GM12878 (cell line): ENCODE measurements around the gene TLX2. TPM values are rescaled to one million over a fixed set of nuclear protein-coding genes. Genes with fewer than 3 reads are reported as not detected.

Source experiments
- BMI1 ChIP-seq: fragments of 450-650 bp; IDR thresholded peaks from 2 replicates; pipeline ENCODE4 v1.6.1; 2016; ENCODE audit warnings: mild to moderate bottlenecking, moderate library complexity, borderline replicate concordance
- CBFB ChIP-seq: IDR thresholded peaks from 2 replicates; pipeline ENCODE4 v1.6.1; 2016; ENCODE audit warnings: antibody characterized with exemption, low read depth
- CBX5 ChIP-seq: sonication (generic); IDR thresholded peaks from 2 replicates; pipeline ENCODE4 v1.6.1; 2016; ENCODE audit warnings: low read depth, moderate library complexity, mild to moderate bottlenecking, inconsistent platforms
- CHD2 ChIP-seq: IDR thresholded peaks from 2 replicates; pipeline ENCODE4 v1.6.1; 2011; ENCODE audit warnings: low read depth, low read length, improper control_type of control experiment, borderline replicate concordance
- EED ChIP-seq: sonication (generic); IDR thresholded peaks from 2 replicates; pipeline ENCODE4 v1.6.1; 2016; ENCODE audit warnings: antibody characterized with exemption, low read depth
- GATAD2B ChIP-seq: fragments of 450-650 bp; conservative IDR thresholded peaks from 2 replicates; pipeline ENCODE4 v1.6.1; 2017; ENCODE audit warnings: low read depth, mild to moderate bottlenecking, moderate library complexity
- NFYA ChIP-seq: IDR thresholded peaks from 2 replicates; pipeline ENCODE4 v1.6.1; 2011; ENCODE audit warnings: low read depth, mild to moderate bottlenecking, low read length, improper control_type of control experiment, borderline replicate concordance
- PAX5 ChIP-seq: IDR thresholded peaks from 2 replicates; pipeline ENCODE4 v1.6.1; 2011; ENCODE audit warnings: low read depth, low read length, borderline replicate concordance
- RFX5 ChIP-seq: IDR thresholded peaks from 2 replicates; pipeline ENCODE4 v1.6.1; 2011; ENCODE audit warnings: low read depth, low read length, improper control_type of control experiment
- SIX5 ChIP-seq: IDR thresholded peaks from 2 replicates; pipeline ENCODE4 v1.6.1; 2011; ENCODE audit warnings: mild to moderate bottlenecking, low read depth, low read length, moderate library complexity; ENCODE audit not compliant: severe bottlenecking
- SREBF1 ChIP-seq: IDR thresholded peaks from 2 replicates; pipeline ENCODE4 v1.6.1; 2012; ENCODE audit warnings: mild to moderate bottlenecking, low read length
- SUPT20H ChIP-seq: IDR thresholded peaks from 2 replicates; pipeline ENCODE4 v1.6.1; 2011; ENCODE audit warnings: low read depth, mild to moderate bottlenecking, low read length, moderate library complexity, borderline replicate concordance; ENCODE audit not compliant: control insufficient read depth
- TAF1 ChIP-seq: IDR thresholded peaks from 2 replicates; pipeline ENCODE4 v1.6.1; 2011; ENCODE audit warnings: mild to moderate bottlenecking, low read depth, low read length, borderline replicate concordance
- TARDBP ChIP-seq: IDR thresholded peaks from 2 replicates; pipeline ENCODE4 v1.6.1; 2016; ENCODE audit warnings: borderline replicate concordance
- TCF12 ChIP-seq: IDR thresholded peaks from 2 replicates; pipeline ENCODE4 v1.6.1; 2011; ENCODE audit warnings: low read depth, mild to moderate bottlenecking, low read length
- ZNF217 ChIP-seq: fragments of 450-650 bp; IDR thresholded peaks from 2 replicates; pipeline ENCODE4 v1.6.1; 2017; ENCODE audit warnings: antibody characterized with exemption, mild to moderate bottlenecking
- polyA plus RNA-seq, 11 experiments: library from polyadenylated mRNA; depleted of rRNA in 4 of 11; unstranded in 6 of 11; stranded (reverse) in 5 of 11; fragments of >200 nt; fragmentation: Nextera tagmentation in 4 of 11; fragmentation: Illumina TruSeq in 1 of 11; extraction: Ambion mirVana in 4 of 11; extraction: Trizol in 1 of 11; gene quantifications; 1 replicate in 1 of 11; 2 replicates in 10 of 11; pipeline versions ENCODE4 v1.2.1 to v1.2.3, GENCODE V29; 2011 to 2016; ENCODE audit warnings: inconsistent platforms in 2 of 11, missing spikeins in 2 of 11, low read depth in 1 of 11
- total RNA-seq, 4 experiments: library from RNA; depleted of rRNA in 3 of 4; stranded (reverse); fragments of >200 nt in 3 of 4; fragmentation: Illumina TruSeq in 1 of 4; extraction: Trizol in 1 of 4; gene quantifications; 2 replicates each; pipeline versions ENCODE4 v1.2.1 to v1.2.3, GENCODE V29; 2013 to 2021
- TF ChIP-seq, protein P1 (sequence below): fragments of 450-650 bp; IDR thresholded peaks from 2 replicates; pipeline ENCODE4 v1.6.1; 2016; ENCODE audit warnings: mild to moderate bottlenecking
- TF ChIP-seq, protein P2 (sequence below): fragments of 450-650 bp; IDR thresholded peaks from 2 replicates; pipeline ENCODE4 v1.6.1; 2014; ENCODE audit warnings: mild to moderate bottlenecking
- TF ChIP-seq, protein P3 (sequence below): fragments of 450-650 bp; IDR thresholded peaks from 2 replicates; pipeline ENCODE4 v1.6.1; 2017; ENCODE audit warnings: mild to moderate bottlenecking, low read depth, inconsistent platforms; ENCODE audit not compliant: poor library complexity, severe bottlenecking
- TF ChIP-seq, protein P4 (sequence below): IDR thresholded peaks from 2 replicates; pipeline ENCODE4 v1.6.1; 2012; ENCODE audit warnings: mild to moderate bottlenecking, low read depth, low read length

The TLX2 gene
- total and polyA plus RNA-seq, 10 of the 15 experiments (the other 5 are each of a cell fraction or from before 2014, with no cell fraction given): 0.06 to 5.5 (median 3.6) TPM; not detected in 1

DNA sequence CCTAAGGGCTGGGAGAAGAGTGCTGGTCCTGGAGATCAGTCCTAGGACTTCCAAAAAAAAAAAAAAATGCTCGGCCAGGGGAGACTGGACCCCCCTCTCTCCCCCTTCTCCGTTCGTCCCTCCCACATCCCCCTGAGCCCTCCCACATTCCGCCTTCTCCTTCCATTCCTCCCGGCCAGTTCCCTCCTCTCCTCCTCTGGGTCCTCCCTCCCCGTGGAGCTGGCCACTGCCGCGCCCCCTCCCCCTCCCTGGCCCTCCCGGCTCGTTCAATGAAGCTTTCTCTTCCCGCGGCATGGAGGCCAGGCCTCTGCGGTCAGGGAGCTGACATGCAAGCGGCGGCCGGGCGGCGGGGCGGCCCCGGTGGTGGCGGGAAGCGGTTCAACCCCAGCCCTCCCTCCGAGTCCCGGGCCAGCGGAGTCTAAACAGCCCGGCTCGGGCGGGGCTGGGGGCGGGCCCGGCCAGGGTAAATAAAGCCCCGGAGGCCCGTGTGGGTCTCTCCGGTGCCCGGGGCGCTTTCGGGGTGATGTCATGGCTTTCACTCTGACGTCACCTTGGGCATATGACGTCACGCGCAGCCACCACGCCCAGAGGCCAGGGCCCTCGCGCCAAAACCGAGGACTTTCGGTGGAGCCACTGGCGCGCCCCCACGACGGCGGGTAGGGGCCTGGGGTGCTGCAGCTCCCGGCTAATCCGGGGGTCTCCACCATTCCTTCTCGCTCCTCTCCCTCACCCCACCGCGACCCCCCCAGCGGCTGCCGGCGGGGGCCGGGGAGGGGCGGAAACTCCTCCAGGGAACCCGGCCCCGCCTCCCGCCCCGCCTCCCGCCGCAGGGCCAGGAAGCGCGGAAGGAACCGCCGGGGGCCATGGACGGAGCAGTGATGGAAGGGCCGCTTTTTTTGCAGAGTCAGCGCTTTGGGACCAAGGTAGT, 39.9 kb downstream of the TLX2 start, which contains the start of the genes DOK1 and LOXL3 (continued):
- TF ChIP-seq SREBF1: no peak; the same call in 1 of the 2 replicates
- TF ChIP-seq, protein P1, sequence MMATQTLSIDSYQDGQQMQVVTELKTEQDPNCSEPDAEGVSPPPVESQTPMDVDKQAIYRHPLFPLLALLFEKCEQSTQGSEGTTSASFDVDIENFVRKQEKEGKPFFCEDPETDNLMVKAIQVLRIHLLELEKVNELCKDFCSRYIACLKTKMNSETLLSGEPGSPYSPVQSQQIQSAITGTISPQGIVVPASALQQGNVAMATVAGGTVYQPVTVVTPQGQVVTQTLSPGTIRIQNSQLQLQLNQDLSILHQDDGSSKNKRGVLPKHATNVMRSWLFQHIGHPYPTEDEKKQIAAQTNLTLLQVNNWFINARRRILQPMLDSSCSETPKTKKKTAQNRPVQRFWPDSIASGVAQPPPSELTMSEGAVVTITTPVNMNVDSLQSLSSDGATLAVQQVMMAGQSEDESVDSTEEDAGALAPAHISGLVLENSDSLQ: no peak
- TF ChIP-seq RFX5: 0 out of 2 replicates have a peak, but pooled peaks have one; percentile 21
- peak; percentile 43; the same call in 1 of the 2 replicates for TF ChIP-seq TAF1
- no peak for TF ChIP-seq NFYA
- no peak for TF ChIP-seq SUPT20H
- no peak for TF ChIP-seq PAX5
- TF ChIP-seq, protein P2, sequence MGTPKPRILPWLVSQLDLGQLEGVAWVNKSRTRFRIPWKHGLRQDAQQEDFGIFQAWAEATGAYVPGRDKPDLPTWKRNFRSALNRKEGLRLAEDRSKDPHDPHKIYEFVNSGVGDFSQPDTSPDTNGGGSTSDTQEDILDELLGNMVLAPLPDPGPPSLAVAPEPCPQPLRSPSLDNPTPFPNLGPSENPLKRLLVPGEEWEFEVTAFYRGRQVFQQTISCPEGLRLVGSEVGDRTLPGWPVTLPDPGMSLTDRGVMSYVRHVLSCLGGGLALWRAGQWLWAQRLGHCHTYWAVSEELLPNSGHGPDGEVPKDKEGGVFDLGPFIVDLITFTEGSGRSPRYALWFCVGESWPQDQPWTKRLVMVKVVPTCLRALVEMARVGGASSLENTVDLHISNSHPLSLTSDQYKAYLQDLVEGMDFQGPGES: no peak
- no peak for TF ChIP-seq CBX5
- no peak for TF ChIP-seq TCF12
- TF ChIP-seq, protein P3, sequence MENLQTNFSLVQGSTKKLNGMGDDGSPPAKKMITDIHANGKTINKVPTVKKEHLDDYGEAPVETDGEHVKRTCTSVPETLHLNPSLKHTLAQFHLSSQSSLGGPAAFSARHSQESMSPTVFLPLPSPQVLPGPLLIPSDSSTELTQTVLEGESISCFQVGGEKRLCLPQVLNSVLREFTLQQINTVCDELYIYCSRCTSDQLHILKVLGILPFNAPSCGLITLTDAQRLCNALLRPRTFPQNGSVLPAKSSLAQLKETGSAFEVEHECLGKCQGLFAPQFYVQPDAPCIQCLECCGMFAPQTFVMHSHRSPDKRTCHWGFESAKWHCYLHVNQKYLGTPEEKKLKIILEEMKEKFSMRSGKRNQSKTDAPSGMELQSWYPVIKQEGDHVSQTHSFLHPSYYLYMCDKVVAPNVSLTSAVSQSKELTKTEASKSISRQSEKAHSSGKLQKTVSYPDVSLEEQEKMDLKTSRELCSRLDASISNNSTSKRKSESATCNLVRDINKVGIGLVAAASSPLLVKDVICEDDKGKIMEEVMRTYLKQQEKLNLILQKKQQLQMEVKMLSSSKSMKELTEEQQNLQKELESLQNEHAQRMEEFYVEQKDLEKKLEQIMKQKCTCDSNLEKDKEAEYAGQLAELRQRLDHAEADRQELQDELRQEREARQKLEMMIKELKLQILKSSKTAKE: no peak
- no peak for TF ChIP-seq CHD2
- TF ChIP-seq TARDBP: no peak
- TF ChIP-seq BMI1: no peak
- TF ChIP-seq EED: peak; percentile 59
- TF ChIP-seq GATAD2B: peak; percentile 84
- TF ChIP-seq CBFB: 0 out of 2 replicates have a peak, but pooled peaks have one; percentile 18
- no peak for TF ChIP-seq SIX5
- TF ChIP-seq, protein P4, sequence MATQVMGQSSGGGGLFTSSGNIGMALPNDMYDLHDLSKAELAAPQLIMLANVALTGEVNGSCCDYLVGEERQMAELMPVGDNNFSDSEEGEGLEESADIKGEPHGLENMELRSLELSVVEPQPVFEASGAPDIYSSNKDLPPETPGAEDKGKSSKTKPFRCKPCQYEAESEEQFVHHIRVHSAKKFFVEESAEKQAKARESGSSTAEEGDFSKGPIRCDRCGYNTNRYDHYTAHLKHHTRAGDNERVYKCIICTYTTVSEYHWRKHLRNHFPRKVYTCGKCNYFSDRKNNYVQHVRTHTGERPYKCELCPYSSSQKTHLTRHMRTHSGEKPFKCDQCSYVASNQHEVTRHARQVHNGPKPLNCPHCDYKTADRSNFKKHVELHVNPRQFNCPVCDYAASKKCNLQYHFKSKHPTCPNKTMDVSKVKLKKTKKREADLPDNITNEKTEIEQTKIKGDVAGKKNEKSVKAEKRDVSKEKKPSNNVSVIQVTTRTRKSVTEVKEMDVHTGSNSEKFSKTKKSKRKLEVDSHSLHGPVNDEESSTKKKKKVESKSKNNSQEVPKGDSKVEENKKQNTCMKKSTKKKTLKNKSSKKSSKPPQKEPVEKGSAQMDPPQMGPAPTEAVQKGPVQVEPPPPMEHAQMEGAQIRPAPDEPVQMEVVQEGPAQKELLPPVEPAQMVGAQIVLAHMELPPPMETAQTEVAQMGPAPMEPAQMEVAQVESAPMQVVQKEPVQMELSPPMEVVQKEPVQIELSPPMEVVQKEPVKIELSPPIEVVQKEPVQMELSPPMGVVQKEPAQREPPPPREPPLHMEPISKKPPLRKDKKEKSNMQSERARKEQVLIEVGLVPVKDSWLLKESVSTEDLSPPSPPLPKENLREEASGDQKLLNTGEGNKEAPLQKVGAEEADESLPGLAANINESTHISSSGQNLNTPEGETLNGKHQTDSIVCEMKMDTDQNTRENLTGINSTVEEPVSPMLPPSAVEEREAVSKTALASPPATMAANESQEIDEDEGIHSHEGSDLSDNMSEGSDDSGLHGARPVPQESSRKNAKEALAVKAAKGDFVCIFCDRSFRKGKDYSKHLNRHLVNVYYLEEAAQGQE: no peak
- no peak; the same call in none of the 2 replicates for TF ChIP-seq ZNF217
